Upper lobe of right lung (tissue), 1 donor: Measurements from ENCODE around the gene DGKK. TPM values are rescaled to one million over a fixed set of nuclear protein-coding genes. Genes with fewer than 3 reads are reported as not detected.

Source experiments
- ATAC-seq: fragments of 200-7000 bp; cut with Tn5 transposase; one replicate; pipeline ENCODE4 v1.9.1; 2020; ENCODE audit warnings: mild to moderate bottlenecking, moderate library complexity
- DNase-seq: peaks from one replicate; pipeline ENCODE4 v3.0.0-alpha.2; 2020
- H3K27ac ChIP-seq: fragments of 200-600 bp; one replicate; pipeline ENCODE4 v1.8.0; 2022
- H3K27me3 ChIP-seq: fragments of 200-600 bp; one replicate; pipeline ENCODE4 v1.8.0; 2022; ENCODE audit warnings: mild to moderate bottlenecking
- H3K36me3 ChIP-seq: fragments of 200-600 bp; one replicate; pipeline ENCODE4 v1.8.0; 2022
- H3K4me1 ChIP-seq: fragments of 200-600 bp; one replicate; pipeline ENCODE4 v1.8.0; 2022
- H3K4me3 ChIP-seq: fragments of 200-600 bp; one replicate; pipeline ENCODE4 v1.8.0; 2022; ENCODE audit warnings: mild to moderate bottlenecking
- H3K9me3 ChIP-seq: fragments of 200-600 bp; one replicate; pipeline ENCODE4 v1.8.0; 2022
- CTCF ChIP-seq: fragments of 200-600 bp; IDR thresholded peaks from one replicate; pipeline ENCODE4 v1.8.0; 2022; ENCODE audit warnings: antibody characterized with exemption
- intact Hi-C: fragments of 100-400 bp; cut with DNase I; formaldehyde crosslinking; loops from one replicate; pipeline ENCODE4 v1.11.0; 2022
- total RNA-seq: library from RNA; stranded (reverse); fragmentation: NEBNext Ultra II Directional; extraction: Animal tissue kit (Norgen Biotek cat#: 25700); gene quantifications from one replicate; pipeline ENCODE4 v1.2.1, GENCODE V29; 2021
- donor health status: DM: no; HTN: yes; CAD: no; lungs with severe emphysema.

Gene DGKK
- total RNA-seq, 1 donor from 2014 or later = 0.09 TPM

DNA sequence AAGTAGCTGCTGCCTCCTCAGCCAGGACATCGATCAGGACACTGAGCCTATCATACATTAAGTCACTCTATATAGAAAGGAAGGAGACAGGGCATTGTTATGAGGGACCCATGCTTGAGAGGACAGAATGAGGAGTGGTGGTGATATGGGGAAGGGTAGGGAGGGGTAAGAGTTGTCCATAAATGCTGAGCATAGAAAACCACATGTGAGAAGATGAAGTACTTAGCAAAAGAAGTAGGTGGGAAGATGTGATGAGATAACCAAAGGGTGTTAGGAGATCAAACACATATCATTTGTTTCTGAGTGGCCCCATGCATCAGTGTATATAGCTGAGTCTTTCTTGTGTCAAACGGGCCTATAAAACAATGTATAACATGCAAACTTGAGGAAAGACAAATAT is 84.1 kb downstream of the DGKK start:
- Histone ChIP-seq H3K36me3 (no peaks in the 10 kb centered on the region), H3K4me1 (no peaks in the 10 kb centered on the region), H3K27ac (no peak overlapping the region), H3K4me3 (no peak overlapping the region), H3K27me3 (no peaks in the 10 kb centered on the region), H3K9me3 (no peaks in the 10 kb centered on the region)
- DNase-seq = no peak
- no peak for TF ChIP-seq CTCF
- intact Hi-C loops = no loop called here
- no peak for ATAC-seq

GRCh38 chrX:50381729-50382415 is 88.8 kb downstream of the DGKK start:
- Histone ChIP-seq H3K9me3 (no peaks in the 10 kb centered on the region), H3K27ac (no peak overlapping the region), H3K27me3 (no peaks in the 10 kb centered on the region), H3K36me3 (no peaks in the 10 kb centered on the region), H3K4me1 (no peaks in the 10 kb centered on the region), H3K4me3 (no peak overlapping the region)
- DNase-seq (no peak), ATAC-seq (no peak)
- intact Hi-C loops = no loop called here
- TF ChIP-seq CTCF = no peak

DNA sequence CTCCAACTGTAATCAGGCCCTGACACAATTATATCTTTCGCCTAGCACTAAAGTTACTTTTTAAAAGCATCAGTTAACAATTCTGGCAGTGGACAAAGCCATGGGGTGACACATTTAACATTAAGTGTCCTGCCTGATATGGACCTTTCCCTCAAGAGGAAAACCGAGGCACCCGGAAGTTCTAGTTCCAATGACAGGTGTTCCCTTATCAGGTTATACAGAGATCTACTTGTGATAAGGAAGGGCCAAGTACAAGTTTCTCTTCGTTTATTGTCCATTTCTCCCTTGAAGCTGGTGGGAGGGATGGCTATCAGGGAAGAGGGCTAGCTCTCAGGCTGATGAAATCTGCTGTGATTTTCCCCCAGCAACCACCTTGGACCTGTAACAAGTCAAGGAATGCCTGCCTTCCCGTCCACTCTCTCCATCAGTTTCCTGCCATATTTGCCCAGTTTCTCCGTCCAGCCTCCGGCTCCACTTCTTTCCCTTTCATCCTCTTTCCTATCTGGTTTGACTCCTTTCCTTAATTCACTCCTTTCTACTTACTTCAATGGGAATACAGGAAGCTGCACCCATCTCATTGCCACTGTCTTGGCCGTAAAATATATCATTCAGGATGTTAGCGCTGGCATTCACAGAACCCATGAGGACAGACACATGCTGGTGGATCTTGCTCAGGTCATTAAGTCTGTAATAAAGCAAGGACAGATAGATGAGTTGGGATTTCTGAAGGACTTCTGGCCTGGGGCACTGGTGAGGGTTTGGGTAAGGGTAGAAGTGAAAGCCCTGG is 95.0 kb downstream of the DGKK start:
- no peak overlapping the region for H3K4me3 ChIP-seq
- intact Hi-C loops = no loop called here
- TF ChIP-seq CTCF = no peak

DNA sequence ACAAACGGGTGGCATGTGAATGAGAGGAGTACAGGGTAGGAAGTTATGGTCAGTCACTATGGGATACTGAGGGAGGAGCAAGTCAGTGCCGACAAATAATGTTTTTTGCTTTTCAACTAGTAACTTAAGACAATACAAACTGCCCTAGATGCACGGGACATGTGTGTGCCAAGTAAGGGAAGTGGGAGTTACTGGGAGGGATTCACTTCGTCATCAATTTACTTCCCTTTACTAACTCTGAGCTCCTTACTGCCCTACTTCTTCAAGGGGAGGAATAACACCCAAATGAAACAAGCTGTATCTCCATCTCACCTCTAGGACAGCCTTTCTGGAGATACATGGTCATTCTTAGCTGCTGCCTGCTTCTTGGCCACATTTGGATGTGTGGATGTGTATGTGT is 97.7 kb downstream of the DGKK start:
- no peak for ATAC-seq
- Histone ChIP-seq H3K27me3 (no peaks in the 10 kb centered on the region), H3K4me1 (no peaks in the 10 kb centered on the region), H3K9me3 (no peaks in the 10 kb centered on the region), H3K27ac (no peak overlapping the region), H3K4me3 (no peak overlapping the region), H3K36me3 (no peaks in the 10 kb centered on the region)
- intact Hi-C loops = no loop called here
- DNase-seq = no peak
- no peak for TF ChIP-seq CTCF

More for the DNA sequence above, 95.0 kb downstream of the DGKK start:
- DNase-seq (no peak), ATAC-seq (no peak)
- no peak overlapping the region for H3K27ac ChIP-seq
- H3K36me3 ChIP-seq = no peaks in the 10 kb centered on the region
- H3K9me3 ChIP-seq = no peaks in the 10 kb centered on the region
- H3K4me1 ChIP-seq = no peaks in the 10 kb centered on the region
- no peaks in the 10 kb centered on the region for H3K27me3 ChIP-seq

GRCh38 chrX:50343917-50344316 is 126.7 kb downstream of the DGKK start:
- H3K36me3 ChIP-seq = no peaks in the 10 kb centered on the region
- no peak overlapping the region for H3K4me3 ChIP-seq
- ATAC-seq (no peak), DNase-seq (no peak)
- no peaks in the 10 kb centered on the region for H3K4me1 ChIP-seq
- no peaks in the 10 kb centered on the region for H3K9me3 ChIP-seq
- no peak overlapping the region for H3K27ac ChIP-seq
- intact Hi-C loops = no loop called here
- H3K27me3 ChIP-seq = no peaks in the 10 kb centered on the region
- no peak for TF ChIP-seq CTCF
